Neuronal stem cell (in vitro differentiated cells): ENCODE measurements around the gene KLF2.

Source experiments
- DNase-seq: peaks from one replicate; pipeline ENCODE4 v3.0.0-alpha.2; 2013; ENCODE audit warnings: low spot score
- H2AFZ ChIP-seq: one replicate; pipeline ENCODE4 v1.6.1; 2013; ENCODE audit warnings: mild to moderate bottlenecking, low read length, inconsistent platforms
- H2AK5ac ChIP-seq: 2 replicates; pipeline ENCODE4 v1.6.1; 2013; ENCODE audit warnings: low read depth, mild to moderate bottlenecking, inconsistent platforms, low read length, moderate library complexity, mixed read lengths
- H2BK120ac ChIP-seq: 2 replicates; pipeline ENCODE4 v1.6.1; 2013; ENCODE audit warnings: low read depth, mild to moderate bottlenecking, inconsistent platforms, low read length, moderate library complexity, mixed read lengths
- H2BK12ac ChIP-seq: one replicate; pipeline ENCODE4 v1.6.1; 2013; ENCODE audit warnings: low read length, inconsistent platforms
- H2BK15ac ChIP-seq: 2 replicates; pipeline ENCODE4 v1.6.1; 2013; ENCODE audit warnings: mild to moderate bottlenecking, low read length, inconsistent platforms, mixed read lengths
- H2BK5ac ChIP-seq: one replicate; pipeline ENCODE4 v1.6.1; 2013; ENCODE audit warnings: inconsistent platforms, mild to moderate bottlenecking, low read length, moderate library complexity
- H3K14ac ChIP-seq: one replicate; pipeline ENCODE4 v1.6.1; 2013; ENCODE audit warnings: low read length, inconsistent platforms
- H3K18ac ChIP-seq: 2 replicates; pipeline ENCODE4 v1.6.1; 2013; ENCODE audit warnings: low read length, inconsistent platforms
- H3K23ac ChIP-seq: 2 replicates; pipeline ENCODE4 v1.6.1; 2013; ENCODE audit warnings: low read depth, mild to moderate bottlenecking, mixed read lengths, low read length, inconsistent platforms; ENCODE audit not compliant: poor library complexity
- H3K27ac ChIP-seq: replicated peaks from 3 replicates; pipeline ENCODE4 v1.5.1; 2013; ENCODE audit warnings: low read length, inconsistent platforms
- H3K27me3 ChIP-seq, 3 experiments: 2 replicates each; pipeline ENCODE4 v1.6.1; 2013; ENCODE audit warnings: low read length in 3 of 3, mild to moderate bottlenecking in 2 of 3, inconsistent platforms in 1 of 3, low read depth in 1 of 3, mixed read lengths in 1 of 3, moderate library complexity in 1 of 3; ENCODE audit not compliant: control insufficient read depth in 3 of 3, insufficient read depth in 3 of 3
- H3K36me3 ChIP-seq, 2 donors: replicated peaks in 1 of 2; 2 replicates each; pipeline ENCODE4 v1.6.1; 2013; ENCODE audit warnings: low read length in 2 of 2; ENCODE audit not compliant: control insufficient read depth in 2 of 2, insufficient read depth in 2 of 2
- H3K4ac ChIP-seq: 2 replicates; pipeline ENCODE4 v1.6.1; 2013; ENCODE audit warnings: inconsistent platforms, mild to moderate bottlenecking, low read length, moderate library complexity
- H3K4me1 ChIP-seq, 2 donors: 1 replicate in 1 of 2; 2 replicates in 1 of 2; pipeline ENCODE4 v1.6.1; 2013; ENCODE audit warnings: low read length in 2 of 2, low read depth in 1 of 2; ENCODE audit not compliant: control insufficient read depth in 2 of 2, insufficient read depth in 1 of 2
- H3K4me2 ChIP-seq: one replicate; pipeline ENCODE4 v1.6.1; 2013; ENCODE audit warnings: mild to moderate bottlenecking, low read length, inconsistent platforms; ENCODE audit not compliant: insufficient read depth, poor library complexity, severe bottlenecking
- H3K4me3 ChIP-seq, 2 donors: 2 replicates each; pipeline ENCODE4 v1.5.1; 2013; ENCODE audit warnings: low read length in 2 of 2, mild to moderate bottlenecking in 2 of 2, inconsistent platforms in 1 of 2, moderate library complexity in 1 of 2
- H3K79me1 ChIP-seq: one replicate; pipeline ENCODE4 v1.6.1; 2013; ENCODE audit warnings: low read depth, mild to moderate bottlenecking, inconsistent platforms, low read length, moderate library complexity
- H3K9ac ChIP-seq: one replicate; pipeline ENCODE4 v1.6.1; 2013; ENCODE audit warnings: mild to moderate bottlenecking, low read depth, low read length, inconsistent platforms; ENCODE audit not compliant: poor library complexity
- H3K9me3 ChIP-seq, 2 donors: replicated peaks in 1 of 2; 2 replicates each; pipeline versions ENCODE3 to v1.6.1; 2013; ENCODE audit warnings: low read length in 2 of 2, mild to moderate bottlenecking in 2 of 2, inconsistent platforms in 1 of 2, low read depth in 1 of 2, mixed read lengths in 1 of 2, moderate library complexity in 1 of 2; ENCODE audit not compliant: control insufficient read depth in 2 of 2, insufficient read depth in 1 of 2
- H4K8ac ChIP-seq: one replicate; pipeline ENCODE4 v1.6.1; 2013; ENCODE audit warnings: low read depth, mild to moderate bottlenecking, inconsistent platforms, low read length, moderate library complexity
- H4K91ac ChIP-seq: one replicate; pipeline ENCODE4 v1.6.1; 2013; ENCODE audit warnings: low read length, low read depth, mild to moderate bottlenecking, inconsistent platforms; ENCODE audit not compliant: poor library complexity
- WGBS, 2 donors: extraction: QIAGEN DNeasy Blood & Tissue Kit; methylation state at CpG; one replicate each; pipeline ENCODE4 v1.1.7; 2013; ENCODE audit warnings: missing lambda C conversion rate in 2 of 2, mixed read lengths in 1 of 2; ENCODE audit not compliant: insufficient read length in 2 of 2, insufficient replicate concordance in 1 of 2; ENCODE audit errors: extremely low coverage in 2 of 2; 5-methylcytosine and 5-hydroxymethylcytosine counted together

The KLF2 gene

DNA sequence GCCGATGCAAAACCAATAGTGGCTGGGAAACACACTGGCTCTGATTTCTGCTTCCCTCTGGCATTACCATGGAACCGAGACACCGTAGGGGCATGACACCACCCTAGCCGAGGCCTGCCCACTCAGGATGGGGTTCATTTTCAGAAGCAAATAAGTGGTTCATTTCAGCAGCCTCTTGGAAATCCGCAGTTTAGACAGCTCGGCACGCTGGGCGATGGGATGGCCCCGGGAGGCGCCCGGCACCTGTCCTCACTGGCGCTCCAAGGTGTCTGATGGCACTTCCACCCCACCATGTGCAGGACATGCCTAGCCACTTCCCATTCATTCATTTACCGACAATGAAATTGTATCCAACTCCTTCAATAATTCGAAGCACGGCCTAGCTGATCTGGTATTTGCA lies 33.8 kb downstream of the KLF2 start:
- Histone ChIP-seq H3K14ac (no peak overlapping the region), H2BK5ac (no peak overlapping the region), H3K9me3 (no peaks in the 10 kb centered on the region), H2AFZ (no peak overlapping the region), H2BK12ac (no peak overlapping the region), H3K4me1 (peaks cover 0 to 4% of the 10 kb centered on the region in 2 donors), H3K4ac (no peak overlapping the region), H3K79me1 (peaks cover 5% of the 10 kb centered on the region), H2BK15ac (no peak overlapping the region), H3K36me3 (peaks cover 6 to 48% of the 10 kb centered on the region in 2 donors), H3K9ac (no peak overlapping the region), H2BK120ac (no peak overlapping the region), H3K4me3 (no peak overlapping the region), H3K27ac (no peak overlapping the region), H3K27me3 (no peaks in the 10 kb centered on the region), H3K23ac (no peak overlapping the region), H4K91ac (no peak overlapping the region), H3K4me2 (no peak overlapping the region), H2AK5ac (no peak overlapping the region), H3K18ac (no peak overlapping the region), H4K8ac (no peak overlapping the region)
- DNase-seq: no peak
- no CpG with 5 or more reads among the region's 15 CpGs for WGBS, 2 donors

DNA sequence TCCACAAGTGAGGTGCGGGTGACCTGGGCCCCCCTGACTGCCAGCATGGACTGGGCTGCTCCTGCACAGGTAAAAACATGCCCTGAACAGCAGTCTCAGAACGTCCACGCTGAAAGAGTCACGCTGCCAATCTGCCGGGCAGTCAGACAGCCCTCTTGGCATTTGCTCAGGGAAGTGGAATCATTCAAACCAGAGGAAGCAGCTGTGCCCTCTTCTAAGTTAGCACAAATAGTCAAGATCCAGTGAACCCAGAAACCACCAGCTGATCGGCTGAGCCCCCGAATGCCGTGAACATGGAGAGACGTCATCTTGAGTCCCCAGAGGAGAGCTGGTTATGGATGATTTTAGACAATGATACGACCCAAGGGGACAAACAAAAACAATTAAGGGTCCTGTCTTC lies 34.4 kb downstream of the KLF2 start:
- no peaks in the 10 kb centered on the region for H3K9me3 ChIP-seq
- H4K91ac ChIP-seq: no peak overlapping the region
- H3K79me1 ChIP-seq: peaks cover 5% of the 10 kb centered on the region
- H3K4me2 ChIP-seq: no peak overlapping the region
- H2BK120ac ChIP-seq: no peak overlapping the region
- no peak overlapping the region for H3K14ac ChIP-seq
- H3K4me3 ChIP-seq: no peak overlapping the region
- H4K8ac ChIP-seq: no peak overlapping the region
- no peak overlapping the region for H2BK5ac ChIP-seq
- no peak overlapping the region for H2BK12ac ChIP-seq
- no peak overlapping the region for H3K23ac ChIP-seq
- H3K27ac ChIP-seq: no peak overlapping the region
- no peak overlapping the region for H2AFZ ChIP-seq
- DNase-seq: no peak
- H2AK5ac ChIP-seq: no peak overlapping the region
- peaks cover 0 to 4% of the 10 kb centered on the region in 2 donors for H3K4me1 ChIP-seq
- peaks cover 6 to 53% of the 10 kb centered on the region in 2 donors for H3K36me3 ChIP-seq
- H3K18ac ChIP-seq: no peak overlapping the region
- H3K27me3 ChIP-seq: no peaks in the 10 kb centered on the region
- no CpG with 5 or more reads among the region's 10 CpGs for WGBS, 2 donors
- no peak overlapping the region for H3K9ac ChIP-seq
- H2BK15ac ChIP-seq: no peak overlapping the region
- no peak overlapping the region for H3K4ac ChIP-seq

- H3K4ac ChIP-seq: no peak overlapping the region
- no peak overlapping the region for H2BK120ac ChIP-seq
- no peak overlapping the region for H2AFZ ChIP-seq
Measured at GRCh38 chr19:16359964-16360363, 35.3 kb downstream of the KLF2 start.

GRCh38 chr19:16360738-16361137 lies 36.1 kb downstream of the KLF2 start:
- no peaks in the 10 kb centered on the region for H3K27me3 ChIP-seq
- H3K27ac ChIP-seq: no peak overlapping the region
- no peaks in the 10 kb centered on the region for H3K9me3 ChIP-seq
- H3K14ac ChIP-seq: no peak overlapping the region
- no peak overlapping the region for H2BK15ac ChIP-seq
- H3K23ac ChIP-seq: no peak overlapping the region
- peaks cover 1% of the 10 kb centered on the region for H3K79me1 ChIP-seq
- H2AK5ac ChIP-seq: no peak overlapping the region
- DNase-seq: no peak
- no peak overlapping the region for H4K91ac ChIP-seq
- no peak overlapping the region for H3K4me2 ChIP-seq
- H3K4ac ChIP-seq: no peak overlapping the region
- WGBS, 2 donors: no CpG with 5 or more reads among the region's 10 CpGs
- no peak overlapping the region for H2BK12ac ChIP-seq
- H2AFZ ChIP-seq: no peak overlapping the region
- H2BK5ac ChIP-seq: no peak overlapping the region
- no peak overlapping the region for H3K9ac ChIP-seq
- no peak overlapping the region for H4K8ac ChIP-seq
- peaks cover 0 to 3% of the 10 kb centered on the region in 2 donors for H3K4me1 ChIP-seq
- peaks cover 6 to 42% of the 10 kb centered on the region in 2 donors for H3K36me3 ChIP-seq
- H2BK120ac ChIP-seq: no peak overlapping the region
- H3K4me3 ChIP-seq: no peak overlapping the region
- H3K18ac ChIP-seq: no peak overlapping the region

More at GRCh38 chr19:16359964-16360363, 35.3 kb downstream of the KLF2 start:
- Histone ChIP-seq H3K27ac (no peak overlapping the region), H3K4me3 (no peak overlapping the region), H3K9ac (no peak overlapping the region), H4K8ac (no peak overlapping the region), H3K27me3 (no peaks in the 10 kb centered on the region), H2BK15ac (no peak overlapping the region), H4K91ac (no peak overlapping the region), H2AK5ac (no peak overlapping the region), H3K14ac (no peak overlapping the region), H3K23ac (no peak overlapping the region), H3K4me2 (no peak overlapping the region), H3K9me3 (no peaks in the 10 kb centered on the region), H3K36me3 (peaks cover 6 to 47% of the 10 kb centered on the region in 2 donors), H3K4me1 (peaks cover 0 to 4% of the 10 kb centered on the region in 2 donors), H3K79me1 (peaks cover 5% of the 10 kb centered on the region), H2BK5ac (no peak overlapping the region), H3K18ac (no peak overlapping the region), H2BK12ac (no peak overlapping the region)
- DNase-seq: no peak
- WGBS, 2 donors: no CpG with 5 or more reads among the region's 6 CpGs
